Stimulated activated CD4-positive, alpha-beta T cell treated with anti-CD3 and anti-CD28 coated beads, Interleukin-15, amount 100 ng/mL, for 48 hours (primary cell): ENCODE data around the gene FOXS1.

ENCODE experiments used
- DNase-seq, 2 donors: peaks; one replicate each; pipeline ENCODE4 v3.0.0-alpha.2; 2020; ENCODE audit warnings: low read depth in 2 of 2

FOXS1 gene

DNA sequence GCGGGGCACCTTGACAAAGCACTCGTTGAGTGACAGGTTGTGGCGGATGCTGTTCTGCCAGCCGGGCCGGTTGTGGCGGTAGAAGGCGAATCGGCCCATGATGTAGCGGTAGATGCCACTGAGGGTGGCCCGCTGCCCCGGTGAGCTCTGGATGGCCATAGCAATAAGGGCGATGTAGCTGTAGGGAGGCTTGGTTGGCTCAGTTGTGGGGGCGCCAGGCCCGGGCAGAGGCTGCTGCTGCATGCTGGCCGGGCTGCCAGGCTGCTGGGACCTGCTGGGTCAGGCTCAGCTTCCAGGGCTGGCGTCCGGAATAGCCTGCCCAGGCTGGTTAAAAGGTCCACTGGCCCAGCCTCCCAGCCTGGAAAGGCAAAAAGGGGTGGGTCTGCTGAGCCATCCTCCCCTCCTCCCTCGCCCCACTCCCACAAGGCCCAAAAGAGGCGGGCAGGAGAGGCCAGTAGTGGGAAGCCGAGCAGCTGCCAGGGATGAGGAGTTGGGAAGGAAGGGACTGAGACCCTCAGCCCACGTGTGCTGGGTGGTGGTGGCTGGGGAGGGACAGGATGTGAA lies at the start of gene FOXS1:
Gene FOXS1 (minus strand): TSS at position 305 of the 564 bp plus-strand sequence. CDS start 62 bp downstream, at position 243.
- no peak for DNase-seq

DNA sequence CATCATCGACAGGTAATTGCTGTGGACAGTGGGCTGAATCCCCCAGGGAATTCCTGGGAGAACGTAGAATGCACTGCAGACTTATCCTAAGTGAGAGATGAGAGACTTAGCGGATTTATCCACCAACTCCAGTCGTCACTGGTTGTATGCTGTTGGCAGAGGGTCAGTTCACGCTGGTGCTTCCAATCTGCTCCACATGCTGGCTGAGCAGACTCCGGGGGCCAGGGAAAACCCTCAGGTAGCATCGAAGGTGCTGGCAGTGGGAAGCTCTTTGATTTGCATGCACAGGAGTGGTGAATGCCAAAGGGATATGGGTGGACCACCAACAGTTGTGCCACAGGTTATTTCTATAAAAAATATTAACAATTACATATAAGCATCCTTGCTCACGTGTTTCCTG lies 45.2 kb upstream of the FOXS1 start:
- no peak for DNase-seq

DNA sequence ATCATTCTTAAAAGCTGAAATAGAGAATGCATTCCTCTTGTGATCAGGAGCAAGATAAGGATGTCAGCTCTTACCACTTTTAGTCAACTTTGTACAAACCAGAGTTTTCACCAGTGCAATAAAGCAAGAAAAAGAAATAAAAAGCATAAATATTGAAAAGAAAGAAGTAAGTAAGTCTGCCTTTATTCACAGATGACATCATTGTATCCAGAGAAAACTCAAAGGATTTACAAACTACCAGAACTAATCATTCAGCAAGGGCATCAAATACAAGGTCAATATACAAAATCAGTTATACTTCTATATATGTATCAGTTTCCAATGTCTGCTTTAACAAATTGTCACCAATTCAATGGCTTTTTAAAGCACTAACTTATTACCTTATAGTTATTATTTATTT lies 38.4 kb upstream of the FOXS1 start:
- DNase-seq: no peak

DNA sequence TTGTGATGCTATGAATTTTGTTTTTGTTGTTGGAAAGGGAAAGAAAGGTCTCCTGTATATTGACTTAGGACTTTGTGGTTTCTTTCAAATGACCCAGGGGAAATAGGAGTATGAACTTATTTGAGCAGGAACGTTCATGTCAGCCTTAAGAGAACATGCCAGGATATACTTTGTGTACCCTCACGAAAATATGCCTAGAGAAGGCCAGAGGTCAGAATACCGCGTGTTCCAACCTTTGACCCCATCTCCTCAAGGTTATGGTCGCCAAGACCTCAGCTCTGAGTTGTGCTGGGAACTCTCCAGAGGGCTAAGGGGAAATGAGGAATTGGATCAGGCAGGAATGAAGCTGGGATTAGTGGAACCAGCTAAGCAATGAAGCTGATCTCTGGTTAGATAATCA lies 36.5 kb upstream of the FOXS1 start:
- DNase-seq: no peak

DNA sequence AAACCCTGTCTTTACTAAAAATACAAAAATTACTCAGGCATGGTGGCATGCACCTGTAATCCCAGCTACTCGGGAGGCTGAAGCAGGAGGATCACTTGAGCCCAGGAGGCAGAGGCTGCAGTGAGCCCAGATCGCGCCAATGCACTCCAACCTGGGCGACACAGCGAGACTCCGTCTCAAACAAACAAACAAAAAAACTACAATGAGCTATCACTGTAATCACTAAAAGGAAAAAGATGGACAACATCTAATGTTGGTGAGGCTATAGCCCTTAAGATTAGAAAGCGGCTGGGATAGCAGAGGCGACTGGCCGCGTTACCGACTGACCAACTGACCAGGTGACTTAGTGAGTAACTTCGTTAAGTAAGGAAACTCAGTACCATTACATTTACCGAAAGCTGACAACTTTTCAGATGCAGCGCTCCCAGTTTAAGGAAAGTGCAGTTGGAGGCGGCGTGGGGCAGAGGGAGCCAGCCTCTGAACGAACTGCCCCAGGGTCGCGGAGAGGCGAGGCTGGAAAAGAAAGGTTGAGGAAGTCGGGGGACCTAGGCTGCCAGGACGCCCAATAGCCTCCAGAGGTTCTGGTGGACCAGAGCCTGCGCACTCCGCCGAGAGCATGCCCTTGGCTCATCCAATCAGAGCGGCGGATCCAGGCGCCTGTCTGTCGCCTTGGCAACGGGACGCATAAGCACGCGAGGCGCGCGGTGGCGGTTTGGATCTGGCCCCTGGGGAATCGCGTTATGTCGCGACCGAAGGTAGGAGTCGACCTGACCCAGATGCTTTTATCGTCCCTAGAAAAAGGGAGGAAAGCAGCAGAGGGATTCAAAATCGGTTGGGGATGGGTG lies 34.0 kb upstream of the FOXS1 start:
- DNase-seq: peak; percentile 74 to 80

DNA sequence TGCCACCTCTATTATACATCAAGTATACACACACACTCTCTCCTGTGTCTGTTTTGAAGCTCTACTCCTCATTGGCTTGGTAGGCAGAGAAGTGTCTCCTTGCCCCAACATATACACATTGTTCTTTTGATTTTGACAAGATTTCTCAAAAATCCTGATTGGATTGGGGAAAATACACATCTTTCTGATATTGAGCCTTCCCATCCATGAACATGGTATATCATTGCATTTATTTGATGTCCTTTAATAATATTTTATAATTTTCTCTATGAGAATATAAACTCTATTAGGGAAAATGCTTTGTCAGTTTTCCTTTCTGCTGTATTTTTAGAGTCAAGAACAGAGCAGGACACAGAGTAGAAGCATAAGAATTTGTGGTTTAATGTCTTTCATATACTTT lies 32.3 kb upstream of the FOXS1 start:
- DNase-seq: no peak

DNA sequence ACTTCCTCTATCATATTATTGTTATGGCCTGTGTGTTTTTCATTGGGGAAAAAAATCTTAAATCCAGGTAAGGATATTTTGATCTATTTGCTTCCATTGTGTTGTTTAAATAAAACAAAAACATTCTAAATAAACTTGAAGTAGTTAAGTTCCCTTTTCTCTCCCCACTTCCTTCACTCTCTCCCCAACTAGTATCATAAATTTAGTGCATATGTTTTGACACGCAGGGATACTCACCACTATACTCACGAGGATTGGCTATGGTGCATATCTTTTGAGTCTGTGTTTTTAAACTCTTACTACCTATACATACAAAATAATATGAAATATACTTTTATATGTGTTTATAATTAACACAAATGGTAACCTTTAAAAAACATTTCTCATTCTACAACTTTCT lies 30.3 kb upstream of the FOXS1 start:
- DNase-seq: no peak

DNA sequence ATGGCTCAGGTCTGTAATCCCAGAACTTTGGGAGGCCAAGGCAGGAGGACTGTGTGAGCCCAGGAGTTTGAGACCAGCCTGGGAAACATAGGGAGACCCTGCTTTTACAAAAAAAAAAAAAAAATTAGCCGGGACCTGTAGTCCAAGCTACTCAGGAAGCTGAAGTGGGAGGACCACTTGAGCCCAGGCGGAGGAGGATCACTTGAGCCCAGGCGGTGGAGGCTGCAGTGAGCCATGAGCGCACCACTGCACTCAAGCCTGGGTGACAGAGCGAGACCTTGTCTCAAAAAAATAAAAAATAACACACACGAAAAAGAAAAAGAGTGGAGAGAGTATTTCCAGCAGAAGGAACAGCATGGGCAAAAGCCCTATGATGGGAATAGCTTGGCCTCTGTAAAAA lies 27.0 kb upstream of the FOXS1 start:
- DNase-seq: no peak

DNA sequence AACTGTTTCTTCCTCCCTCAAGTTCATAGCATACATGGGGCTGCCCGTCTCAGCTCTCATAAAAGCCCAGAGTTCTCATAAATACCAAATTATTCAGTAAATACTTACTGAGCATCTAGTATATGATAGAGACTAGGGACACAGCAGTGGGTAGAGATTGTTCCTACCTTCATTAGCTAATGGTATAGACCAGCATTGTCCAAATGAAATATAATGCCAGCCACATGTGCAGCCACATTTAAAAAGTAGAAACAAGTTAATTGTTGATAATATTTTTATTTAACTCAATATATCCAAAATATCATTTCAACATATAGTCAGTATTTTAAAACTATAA lies 26.2 kb upstream of the FOXS1 start:
- no peak for DNase-seq

DNA sequence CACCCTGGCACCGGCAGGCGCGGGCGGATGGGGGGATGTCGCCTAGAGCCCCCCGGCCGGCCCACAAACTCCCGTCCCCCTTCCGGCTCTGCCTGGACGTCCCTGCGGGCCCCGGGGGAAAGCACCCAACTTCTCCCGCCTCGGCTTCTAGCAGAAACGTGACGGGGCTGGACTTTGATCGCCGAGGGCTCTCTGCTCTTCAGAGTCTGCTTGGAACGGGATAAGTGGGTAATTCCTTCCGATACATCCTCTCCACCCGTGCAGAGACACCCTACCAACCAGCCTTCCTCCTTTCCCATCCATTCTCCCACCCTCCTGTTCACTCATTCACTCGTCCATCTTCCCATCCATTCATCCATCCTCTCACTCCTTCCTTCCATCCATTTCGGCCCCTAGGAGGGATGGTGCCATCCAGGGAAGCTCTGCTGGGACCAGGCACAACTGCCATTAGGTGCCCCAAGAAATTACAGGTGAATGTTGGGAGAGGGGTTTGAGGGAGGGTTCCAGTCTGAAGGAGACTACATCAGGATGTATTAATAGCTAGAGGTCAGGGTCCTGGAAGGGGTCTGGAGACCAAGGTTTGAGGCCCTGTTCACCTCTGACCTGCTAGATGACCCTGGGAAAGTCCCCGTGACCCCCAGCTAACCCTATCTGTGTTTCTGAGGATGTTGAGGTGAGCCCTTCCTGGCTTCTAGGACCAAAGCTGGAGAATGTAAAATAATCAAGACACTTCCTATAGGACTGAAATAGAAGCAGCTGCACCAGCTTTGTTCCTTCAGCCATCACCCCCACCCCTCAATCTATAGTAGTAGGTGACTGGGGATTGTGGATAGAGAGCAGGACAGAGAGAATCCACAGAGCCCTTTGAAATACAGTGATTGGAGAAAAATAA lies 25.6 kb upstream of the FOXS1 start:
- no peak for DNase-seq

DNA sequence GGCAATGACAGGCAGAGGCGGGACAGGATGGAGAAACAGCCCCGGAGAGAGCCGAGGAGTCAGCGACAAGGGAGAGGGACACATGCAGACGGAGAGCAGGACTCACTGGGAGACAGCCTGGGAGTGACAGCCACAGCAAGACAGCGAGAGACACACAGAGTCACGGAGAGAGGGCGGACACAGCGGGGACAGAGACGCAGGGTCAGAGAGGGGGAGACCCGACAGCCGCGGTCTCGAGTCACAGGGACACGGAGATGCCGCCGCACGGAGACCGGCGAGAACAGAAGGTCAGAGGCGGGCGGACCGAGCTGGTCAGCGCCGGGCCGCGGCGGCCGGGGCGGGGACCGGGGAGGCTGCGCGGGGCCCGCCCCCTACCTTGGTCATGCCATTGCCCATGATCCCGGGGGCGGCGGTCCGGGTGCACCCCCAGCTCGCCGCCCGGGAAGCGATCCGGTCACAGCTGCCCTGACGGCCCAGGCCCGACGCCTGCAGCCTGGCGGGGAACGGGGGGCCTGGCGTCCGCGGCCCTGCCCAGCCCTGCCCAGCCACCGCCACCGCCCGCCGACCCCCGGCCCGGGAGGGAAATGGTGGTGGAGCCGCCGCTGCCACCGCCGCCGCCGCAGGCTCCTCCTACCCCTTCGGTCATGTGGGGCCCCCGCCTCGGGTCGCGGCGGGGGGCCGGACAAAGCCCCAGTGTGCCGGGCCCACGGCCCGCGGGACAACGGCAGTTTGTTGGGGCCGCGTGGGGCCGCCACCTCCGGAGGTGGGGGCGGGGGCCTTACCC lies 24.7 kb upstream of the FOXS1 start, which contains the start of the genes DUSP15 and TTLL9:
Gene DUSP15 (minus strand): TSS at position 586 of the 784 bp plus-strand sequence. CDS start 190 bp downstream, at position 396.
Gene TTLL9 (plus strand): TSS at position 693 of the 784 bp plus-strand sequence. CDS start 493 bp downstream, outside the sequence.
- no peak for DNase-seq

DNA sequence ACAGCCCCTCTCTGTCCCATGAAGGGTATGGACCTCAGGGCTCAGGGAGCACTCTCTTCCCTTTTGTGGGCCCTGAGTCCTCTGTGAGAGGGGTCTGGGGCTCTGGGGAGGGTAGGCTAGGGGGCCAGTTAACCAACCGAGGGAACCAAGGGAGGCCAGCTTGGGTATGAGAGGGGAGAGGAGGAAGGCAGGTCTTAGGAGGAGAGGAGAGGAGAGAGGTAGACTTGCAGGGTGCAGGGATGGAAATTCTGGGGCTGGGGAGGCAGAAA lies 24.2 kb upstream of the FOXS1 start:
- DNase-seq: no peak

DNA sequence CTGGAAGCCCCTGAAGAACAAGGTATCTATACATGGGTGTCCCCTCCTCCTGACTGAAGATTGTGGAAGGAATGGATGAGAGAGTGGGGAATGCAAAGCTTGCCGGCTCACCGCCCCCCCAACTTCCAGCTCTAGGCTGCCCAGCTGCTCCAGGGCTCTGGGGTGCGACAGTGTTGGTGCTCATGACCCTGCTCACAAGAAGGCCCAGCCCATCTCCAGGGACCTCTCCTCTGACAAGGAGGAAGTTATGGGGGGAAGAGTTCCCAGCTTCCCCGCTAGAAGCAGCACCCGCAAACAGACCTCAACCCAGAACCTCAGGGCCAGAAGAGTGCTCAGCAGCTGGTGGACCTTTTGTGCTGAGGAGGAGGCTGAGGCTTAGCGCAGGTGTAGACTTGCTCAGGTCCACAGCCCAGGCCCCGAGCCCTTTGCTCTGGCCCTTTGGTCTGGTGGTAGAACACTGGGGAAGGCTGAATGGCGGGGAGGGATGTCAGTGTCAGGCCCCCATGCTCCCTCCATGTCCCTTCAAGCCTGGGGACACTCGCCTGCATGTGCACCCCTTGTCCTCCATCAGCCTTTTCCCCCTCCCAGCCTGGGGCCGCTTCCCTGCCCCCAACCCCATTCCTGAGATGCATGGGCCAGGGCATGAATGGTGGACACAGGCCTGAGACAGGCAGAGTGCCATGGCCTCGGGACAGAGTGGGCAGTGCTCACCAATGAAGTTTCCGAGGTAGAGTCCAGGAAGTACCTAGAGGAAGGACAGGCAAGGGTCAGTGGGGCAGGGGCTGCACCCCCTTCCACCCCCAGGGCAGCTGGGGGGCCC lies 23.7 kb upstream of the FOXS1 start:
- DNase-seq: no peak

DNA sequence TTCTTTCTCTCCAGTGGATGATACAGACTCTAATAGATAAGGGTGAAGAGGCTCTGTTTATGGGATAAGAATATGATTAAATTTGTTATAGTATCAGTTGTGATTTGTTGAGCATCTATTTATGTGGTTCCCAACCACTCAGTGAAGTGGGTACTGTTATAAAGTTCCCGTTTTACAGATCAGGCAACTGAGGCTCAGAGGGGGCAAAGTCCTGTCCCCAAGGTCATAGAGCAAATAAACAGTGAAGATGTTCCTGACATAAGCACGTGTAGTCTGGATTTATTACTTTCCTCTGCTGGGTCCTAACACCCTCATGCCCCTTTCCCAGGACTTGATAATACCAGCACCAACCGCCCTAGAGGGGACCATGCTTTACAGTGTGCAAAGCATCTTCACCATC lies 20.8 kb upstream of the FOXS1 start:
- DNase-seq: no peak

DNA sequence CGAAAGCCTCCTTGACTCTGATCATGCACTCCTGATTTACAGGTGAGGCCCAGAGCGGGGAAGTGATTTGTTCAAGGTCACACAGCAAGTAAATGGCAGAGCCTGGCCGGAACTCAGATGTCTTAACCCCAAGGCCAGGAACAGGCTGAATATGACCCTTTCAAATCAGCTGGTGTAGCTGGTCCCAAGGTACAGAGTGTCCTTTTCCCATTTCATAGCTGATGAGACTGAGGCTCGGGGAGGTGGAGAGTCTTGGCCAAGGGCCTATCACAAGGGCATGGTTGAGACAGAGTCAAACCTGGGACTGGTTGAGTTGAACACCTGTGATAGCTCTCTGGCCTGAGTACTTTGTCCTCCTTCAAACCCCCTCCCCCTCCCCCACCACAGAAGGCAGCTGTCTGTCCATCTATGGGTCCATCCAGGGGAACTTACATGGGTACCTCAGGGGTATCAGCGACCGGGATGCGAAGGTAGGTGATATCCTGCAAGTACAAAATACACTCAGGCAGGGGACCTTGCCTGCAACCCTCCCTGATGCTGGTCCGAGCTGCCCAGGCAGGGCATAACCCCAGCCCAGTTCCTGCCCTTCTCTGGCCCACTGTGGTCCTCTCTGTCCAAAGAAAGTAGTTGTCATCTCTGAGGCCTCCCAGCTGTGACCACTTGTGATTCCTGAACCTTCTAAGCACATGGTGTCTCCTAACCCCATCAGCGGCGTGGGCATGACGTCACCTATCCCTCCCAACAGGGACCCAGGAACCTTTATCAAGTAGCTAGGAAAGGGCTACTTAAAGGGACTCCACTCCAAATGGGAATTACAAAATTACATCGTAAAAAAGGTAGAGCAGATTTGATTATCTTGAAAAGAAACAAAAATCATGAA lies 19.4 kb upstream of the FOXS1 start:
- no peak for DNase-seq

DNA sequence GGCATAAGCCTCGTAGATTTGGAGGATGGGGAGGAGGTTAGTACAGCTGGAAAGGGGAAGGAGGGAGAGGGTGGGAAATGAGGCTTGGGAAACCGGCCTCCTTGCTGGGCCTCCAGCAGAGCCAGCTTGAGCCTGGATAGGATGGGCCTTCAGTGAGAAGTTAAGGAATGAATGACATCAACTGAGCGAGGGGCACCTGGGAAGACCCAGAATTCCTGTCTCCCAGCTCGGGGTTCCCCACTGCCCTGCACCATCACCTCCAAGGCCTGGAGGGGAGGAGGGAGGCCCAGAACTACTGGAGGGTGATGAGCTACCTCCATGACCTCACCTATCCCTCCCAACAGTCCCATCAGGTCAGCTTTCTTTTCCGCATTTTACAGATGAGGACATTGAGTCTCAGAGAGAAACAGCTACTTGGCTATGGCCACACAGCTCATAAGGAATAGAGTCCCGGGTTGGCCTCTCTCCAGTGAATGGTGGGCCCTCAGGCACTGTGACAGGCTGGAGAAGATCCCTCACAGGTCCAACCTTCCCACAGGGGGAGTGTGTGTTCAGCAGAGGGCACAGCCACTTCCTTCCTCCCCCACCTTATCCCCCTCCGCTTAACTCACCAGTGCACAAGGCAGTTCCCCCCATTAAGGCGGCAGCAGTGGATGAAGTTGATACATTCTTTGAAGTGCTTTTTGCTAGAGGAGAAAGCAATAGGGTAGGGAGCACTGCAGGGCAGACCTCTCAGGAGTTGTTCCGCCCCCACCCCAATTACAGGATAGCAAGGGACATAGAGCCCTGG lies 18.1 kb upstream of the FOXS1 start:
- no peak for DNase-seq

DNA sequence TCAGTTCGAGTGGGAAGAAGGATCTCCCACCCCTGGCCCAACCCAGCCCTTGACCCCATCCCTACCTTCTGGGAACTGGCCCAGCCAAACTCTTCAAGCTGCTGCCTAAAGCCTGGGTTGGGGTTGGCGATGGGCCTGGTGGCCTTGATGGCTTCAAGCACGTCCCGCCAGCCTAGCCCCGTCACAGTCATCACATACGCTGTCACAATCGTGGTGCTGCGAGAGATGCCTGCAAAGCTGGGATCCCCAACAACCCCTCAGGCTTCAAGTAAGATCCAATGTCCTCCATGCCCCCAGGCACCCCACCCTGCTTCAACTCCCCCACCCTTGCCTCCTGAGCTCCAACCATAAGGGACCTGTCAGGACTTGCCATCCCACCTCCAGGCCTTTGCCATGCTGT lies 17.1 kb upstream of the FOXS1 start:
- DNase-seq: no peak

DNA sequence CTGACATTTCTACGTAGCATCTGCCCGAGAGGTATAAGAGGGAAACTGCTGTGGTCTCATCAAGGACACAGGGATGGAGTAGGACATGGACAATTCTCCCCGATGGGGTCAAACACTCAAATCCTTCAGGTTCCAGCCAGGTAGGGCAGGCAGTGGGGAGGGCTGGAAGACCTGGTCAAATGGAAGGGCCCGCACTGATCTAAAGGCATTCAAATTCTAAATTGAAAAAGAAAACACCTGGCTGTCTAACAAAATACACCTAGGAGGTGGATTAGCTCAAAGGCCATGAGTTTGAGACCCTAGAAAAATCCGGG lies 16.7 kb upstream of the FOXS1 start:
- DNase-seq: no peak

DNA sequence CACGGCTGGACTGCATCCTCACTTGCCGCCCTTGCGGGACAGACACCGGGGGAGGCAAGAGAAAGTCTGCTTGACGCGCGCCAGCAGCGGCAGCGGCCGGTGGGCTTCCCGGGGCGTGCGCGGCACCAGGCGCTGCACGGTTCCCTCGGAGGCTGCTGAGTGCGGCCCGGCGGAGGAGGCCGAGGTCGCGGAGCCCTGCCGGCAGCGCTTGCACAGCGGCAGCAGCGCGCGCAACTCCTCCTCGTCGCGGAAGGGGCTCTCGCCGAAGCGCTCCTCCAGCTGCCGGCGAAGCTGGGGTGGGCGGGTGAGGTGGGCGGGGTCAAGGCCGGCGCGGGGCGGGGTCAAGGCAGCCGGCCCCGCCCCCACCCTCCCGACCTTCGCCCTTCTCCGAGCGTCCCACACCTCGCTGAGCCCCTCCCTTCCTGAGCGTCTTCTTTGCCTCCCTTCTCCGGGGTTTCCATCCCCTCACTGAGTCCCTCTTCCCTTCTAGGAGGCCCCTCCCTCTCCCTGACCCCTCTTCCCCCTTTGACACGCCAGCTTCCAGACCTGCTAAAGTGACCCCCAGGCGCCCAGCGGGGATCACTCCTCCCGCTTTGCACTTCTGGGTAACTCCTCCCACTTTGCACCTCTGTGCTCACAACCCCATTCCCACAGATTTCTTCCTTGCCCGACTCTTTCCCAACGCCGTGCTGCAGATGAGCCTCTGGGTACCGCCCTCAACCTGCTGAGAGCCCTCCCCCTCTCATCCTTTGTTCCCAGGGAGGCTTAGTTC lies 16.2 kb upstream of the FOXS1 start:
- peak; percentile 45 to 55 for DNase-seq
